Adrenal gland (tissue), 12 donors: ENCODE results near the gene PSMD4. TPM values are rescaled to one million over a fixed set of nuclear protein-coding genes. Genes with fewer than 3 reads are reported as not detected.

Experiments
- DNase-seq, 7 donors: peaks; one replicate each; pipeline ENCODE4 v3.0.0-alpha.2; 2019 to 2020
- H3K27ac ChIP-seq, 5 donors: fragments of 200-600 bp; sonication (generic) in 4 of 5; 1 replicate in 3 of 5; 2 replicates in 2 of 5; pipeline versions ENCODE4 v1.5.1 to v1.8.0; 2016 to 2020; ENCODE audit warnings: mild to moderate bottlenecking in 1 of 5
- H3K27me3 ChIP-seq: fragments of 200-600 bp; 2 replicates; pipeline ENCODE4 v1.8.0; 2021
- H3K36me3 ChIP-seq, 2 donors: fragments of 200-600 bp; replicated peaks in 1 of 2; 1 replicate in 1 of 2; 2 replicates in 1 of 2; pipeline versions ENCODE4 v1.5.1 to v1.8.0; 2018 to 2022
- H3K4me1 ChIP-seq, 2 donors: fragments of 200-600 bp; replicated peaks in 1 of 2; 1 replicate in 1 of 2; 2 replicates in 1 of 2; pipeline versions ENCODE4 v1.5.1 to v1.8.0; 2018 to 2021
- H3K4me3 ChIP-seq, 4 donors: fragments of 200-600 bp; sonication (generic) in 3 of 4; one replicate each; pipeline ENCODE4 v1.5.1; 2016 to 2018
- H3K9me3 ChIP-seq, 3 donors: fragments of 200-600 bp; sonication (generic) in 1 of 3; replicated peaks in 1 of 3; 1 replicate in 2 of 3; 2 replicates in 1 of 3; pipeline versions ENCODE4 v1.5.1 to v1.8.0; 2016 to 2021
- CTCF ChIP-seq, 6 experiments: fragments of 450-650 bp in 4 of 6; fragments of 200-600 bp in 2 of 6; sonication (generic) in 1 of 6; IDR thresholded peaks; 1 replicate in 5 of 6; 2 replicates in 1 of 6; pipeline versions ENCODE4 v1.5.1 to v1.8.0; 2016 to 2021; ENCODE audit warnings: antibody characterized with exemption in 6 of 6, mild to moderate bottlenecking in 2 of 6, moderate library complexity in 1 of 6
- POLR2A ChIP-seq, 2 donors: fragments of 450-650 bp; IDR thresholded peaks; one replicate each; pipeline ENCODE4 v1.6.1; 2017; ENCODE audit warnings: antibody characterized with exemption in 2 of 2, mild to moderate bottlenecking in 2 of 2, moderate library complexity in 1 of 2
- WGBS, 4 donors: extraction: QIAGEN DNeasy Blood & Tissue Kit in 2 of 4; methylation state at CpG; one replicate each; pipeline versions ENCODE4 v1.1.5 to v1.1.7; 2013 to 2017; 5-methylcytosine and 5-hydroxymethylcytosine counted together
- intact Hi-C, 2 donors: fragments of 100-400 bp; cut with DNase I; formaldehyde crosslinking; loops; one replicate each; pipeline versions ENCODE4 v1.14.1 to v1.15.0; 2022 to 2023
- polyA plus RNA-seq, 3 donors: library from polyadenylated mRNA; stranded (reverse); fragments of 200-250 nt in 2 of 3; fragments of 350-450 nt in 1 of 3; fragmentation: Illumina TruSeq in 1 of 3; extraction: RNeasy Lipid Tissue Mini Kit (QIAGEN cat#74804) in 1 of 3; gene quantifications; one replicate each; pipeline ENCODE4 v1.2.3, GENCODE V29; 2013 to 2014
- total RNA-seq, 9 donors: library from RNA; depleted of rRNA in 4 of 9; stranded (reverse); fragments of >200 nt in 4 of 9; fragments of 120-200 nt in 1 of 9; fragmentation: NEBNext Ultra II Directional in 1 of 9; extraction: Animal tissue kit (Norgen Biotek cat#: 25700) in 1 of 9; gene quantifications; one replicate each; pipeline versions ENCODE4 v1.1.0 to v1.2.4, GENCODE V29; 2013 to 2023
- donor health status: healthy with polysubstance abuse.
- donor health status: Bipolar disorder and iron deficiency.
- donor health status: DM: yes; HTN: yes; CAD: no.
- donor health status: DM: no; HTN: no; CAD: no.
- donor health status: DM: no; HTN: no; CAD: no.
- donor health status: DM: yes; HTN: yes; CAD: no.

The PSMD4 gene
- total and polyA plus RNA-seq, 12 donors: 99.5 to 380 (median 156) TPM

- no peak for TF ChIP-seq POLR2A (IDR thresholded peaks at IDR 0.05)
- TF ChIP-seq CTCF (IDR thresholded peaks at IDR 0.05): no peak
- no peaks in the 10 kb centered on the region for H3K9me3 ChIP-seq
- DNase-seq: no peak
- intact Hi-C loops: loop anchor here in 1 of 2 donors (10.0 kb wide), 1 partner anchor 115 kb away; no protein-coding TSS in a partner anchor
- H3K36me3 ChIP-seq: peaks cover 0 to 85% of the 10 kb centered on the region in 2 donors
- peaks cover 0 to 2% of the 10 kb centered on the region in 2 donors for H3K4me1 ChIP-seq
- no peaks in the 10 kb centered on the region for H3K27me3 ChIP-seq
- WGBS, 4 donors: 65 to 96% (median 71%) methylated on average over 6 to 18 of the region's 18 CpGs
- no peak overlapping the region for H3K27ac ChIP-seq
- H3K4me3 ChIP-seq: no peak overlapping the region
Observed at GRCh38 chr1:151289080-151289935, 34.8 kb downstream of the PSMD4 start.

- H3K36me3 ChIP-seq: peaks cover 0 to 94% of the 10 kb centered on the region in 2 donors
- no peak overlapping the region for H3K27ac ChIP-seq
- H3K4me3 ChIP-seq: no peak overlapping the region
- H3K4me1 ChIP-seq: no peaks in the 10 kb centered on the region
- WGBS, 4 donors: 84 to 89% (median 88%) methylated on average over 14 to 21 of the region's 21 CpGs
- H3K9me3 ChIP-seq: no peaks in the 10 kb centered on the region
- intact Hi-C loops: loop anchor here in 1 of 2 donors (10.0 kb wide), 1 partner anchor 115 kb away; no protein-coding TSS in a partner anchor
- DNase-seq: no peak
- H3K27me3 ChIP-seq: no peaks in the 10 kb centered on the region
- TF ChIP-seq POLR2A (IDR thresholded peaks at IDR 0.05) (no peak), CTCF (IDR thresholded peaks at IDR 0.05) (no peak)
Observed at GRCh38 chr1:151289991-151290708, 35.6 kb downstream of the PSMD4 start.

- TF ChIP-seq POLR2A (IDR thresholded peaks at IDR 0.05) (no peak), CTCF (IDR thresholded peaks at IDR 0.05) (no peak)
- peak in 1 of 7 donors; percentile 59 for DNase-seq
- WGBS, 4 donors: 82 to 92% (median 87%) methylated on average over 5 to 19 of the region's 19 CpGs
- intact Hi-C loops: no loop called here
- Histone ChIP-seq H3K9me3 (no peaks in the 10 kb centered on the region), H3K27me3 (no peaks in the 10 kb centered on the region), H3K4me3 (no peak overlapping the region), H3K27ac (no peak overlapping the region), H3K4me1 (no peaks in the 10 kb centered on the region), H3K36me3 (peaks cover 0 to 94% of the 10 kb centered on the region in 2 donors)
Observed at GRCh38 chr1:151290709-151291303, 36.3 kb downstream of the PSMD4 start.
